A549 (cell line): Measurements from ENCODE around the gene STIM2. TPM values are rescaled to one million over a fixed set of nuclear protein-coding genes. Genes with fewer than 3 reads are reported as not detected.

Experiments
- ATAC-seq, 2 experiments: fragments of 200-7000 bp in 1 of 2; fragments of >200 bp in 1 of 2; cut with Nextera tagmentation in 1 of 2; cut with Tn5 transposase in 1 of 2; 3 replicates each; pipeline versions ENCODE4 v1.8.0 to v1.9.1; 2018 to 2020; ENCODE audit warnings: mild to moderate bottlenecking in 1 of 2, moderate library complexity in 1 of 2
- CTCF ChIA-PET: fragments of 300-600 bp; sonication (Branson Sonifier 250); formaldehyde crosslinking; extraction: SDS; loops from one replicate; lab custom pipeline; 2021; ENCODE audit warnings: antibody characterized with exemption, inconsistent platforms; lab: Yijun Ruan, JAX
- POLR2A ChIA-PET: fragments of 350-600 bp; formaldehyde crosslinking; extraction: SDS; loops from one replicate; lab custom pipeline; 2021; ENCODE audit warnings: antibody characterized with exemption, inconsistent platforms; lab: Yijun Ruan, JAX
- DNase-seq, 2 experiments: peaks; one replicate each; pipeline versions ENCODE4 v3.0.0 to v3.0.0-alpha.2; 2011 to 2016; ENCODE audit warnings: low read depth in 1 of 2, low spot score in 1 of 2
- FAIRE-seq: peaks from 2 replicates; lab custom pipeline; 2011; peaks lifted over from hg19 to GRCh38; lab: Jason Lieb, UNC
- H3K27ac ChIP-seq, 2 experiments: fragments of >200 bp; sonication (Bioruptor Twin); formaldehyde crosslinking; 3 replicates each; pipeline ENCODE4 v1.5.1; 2016 to 2017
- H3K4me1 ChIP-seq: fragments of >200 bp; sonication (Bioruptor Twin); formaldehyde crosslinking; 3 replicates; pipeline ENCODE4 v1.6.1; 2016
- H3K4me2 ChIP-seq: fragments of >200 bp; sonication (Bioruptor Twin); formaldehyde crosslinking; 3 replicates; pipeline ENCODE4 v1.6.1; 2016
- H3K4me3 ChIP-seq: fragments of >200 bp; sonication (Bioruptor Twin); formaldehyde crosslinking; 3 replicates; pipeline ENCODE4 v1.5.1; 2016
- H3K9me3 ChIP-seq: fragments of >200 bp; sonication (Bioruptor Twin); formaldehyde crosslinking; 3 replicates; pipeline ENCODE4 v1.6.1; 2016
- ATOH8 ChIP-seq: fragments of 250-450 bp; sonication (Bioruptor Pico); IDR thresholded peaks from 2 replicates; pipeline ENCODE4 v1.5.0; 2020; ENCODE audit warnings: low read depth, mild to moderate bottlenecking, moderate library complexity
- BHLHE40 ChIP-seq: IDR thresholded peaks from 2 replicates; pipeline ENCODE4 v1.6.1; 2012; ENCODE audit warnings: low read depth, low read length, inconsistent platforms
- CBX2 ChIP-seq: fragments of 200-600 bp; sonication (generic); IDR thresholded peaks from 2 replicates; pipeline ENCODE4 v1.6.1; 2016; ENCODE audit warnings: low read depth, mild to moderate bottlenecking, borderline replicate concordance
- ELK1 ChIP-seq: fragments of 150-350 bp; IDR thresholded peaks from 2 replicates; pipeline ENCODE4 v1.6.1; 2014; ENCODE audit warnings: low read depth, mild to moderate bottlenecking, low read length
- FOSL2 ChIP-seq, 2 experiments: fragments of 450-650 bp in 1 of 2; fragments of >200 bp in 1 of 2; sonication (Bioruptor Twin) in 1 of 2; formaldehyde crosslinking; IDR thresholded peaks; 2 replicates each; pipeline versions ENCODE4 v1.5.0 to v1.6.1; 2016 to 2020; ENCODE audit warnings: mild to moderate bottlenecking in 1 of 2, moderate library complexity in 1 of 2
- HDAC2 ChIP-seq: fragments of 200-600 bp; sonication (generic); IDR thresholded peaks from 2 replicates; pipeline ENCODE4 v1.6.1; 2016
- HES2 ChIP-seq: fragments of >200 bp; sonication (Bioruptor Twin); formaldehyde crosslinking; IDR thresholded peaks from 2 replicates; pipeline ENCODE4 v1.6.1; 2016
- HEYL ChIP-seq: fragments of 250-450 bp; sonication (Bioruptor Pico); IDR thresholded peaks from 2 replicates; pipeline ENCODE4 v1.8.0; 2021; ENCODE audit warnings: mild to moderate bottlenecking, moderate library complexity
- HOXB13 ChIP-seq: fragments of 250-450 bp; sonication (Bioruptor Pico); IDR thresholded peaks from 2 replicates; pipeline ENCODE4 v1.5.0; 2020; ENCODE audit warnings: low read depth, mild to moderate bottlenecking, moderate library complexity
- HOXB5 ChIP-seq: fragments of 250-450 bp; sonication (Bioruptor Pico); IDR thresholded peaks from 2 replicates; pipeline ENCODE4 v1.5.0; 2020; ENCODE audit warnings: mild to moderate bottlenecking, moderate library complexity
- JUN ChIP-seq, 2 experiments: fragments of >200 bp; sonication (Bioruptor Twin); formaldehyde crosslinking; IDR thresholded peaks; 2 replicates in 1 of 2; 3 replicates in 1 of 2; pipeline ENCODE4 v1.6.1; 2016 to 2017
- JUNB ChIP-seq: fragments of >200 bp; sonication (Bioruptor Twin); formaldehyde crosslinking; IDR thresholded peaks from 2 replicates; pipeline ENCODE4 v1.6.1; 2016
- KDM1A ChIP-seq: fragments of 200-600 bp; sonication (generic); IDR thresholded peaks from 2 replicates; pipeline ENCODE4 v1.6.1; 2016; ENCODE audit warnings: low read depth, mild to moderate bottlenecking
- MAFK ChIP-seq: fragments of 450-650 bp; IDR thresholded peaks from 2 replicates; pipeline ENCODE4 v1.6.1; 2014; ENCODE audit not compliant: partially characterized antibody
- MYC ChIP-seq: IDR thresholded peaks from 2 replicates; pipeline ENCODE4 v1.6.1; 2012; ENCODE audit warnings: mild to moderate bottlenecking, inconsistent platforms, low read length, improper control_type of control experiment, borderline replicate concordance
- NPAS2 ChIP-seq: fragments of 250-450 bp; sonication (Bioruptor Pico); IDR thresholded peaks from 2 replicates; pipeline ENCODE4 v1.8.0; 2022; ENCODE audit warnings: mild to moderate bottlenecking, moderate library complexity, borderline replicate concordance
- PBX3 ChIP-seq: IDR thresholded peaks from 2 replicates; pipeline ENCODE4 v1.6.1; 2012
- POLR2A ChIP-seq: IDR thresholded peaks from 2 replicates; pipeline ENCODE4 v1.6.1; 2012; ENCODE audit warnings: mild to moderate bottlenecking, low read length
- POLR2AphosphoS2 ChIP-seq: conservative IDR thresholded peaks from 2 replicates; pipeline ENCODE4 v1.6.1; 2012; ENCODE audit warnings: low read length, improper control_type of control experiment, inconsistent platforms
- RFX5 ChIP-seq: fragments of 450-650 bp; IDR thresholded peaks from 2 replicates; pipeline ENCODE4 v1.7.1; 2014; ENCODE audit warnings: antibody characterized with exemption, mild to moderate bottlenecking, moderate library complexity
- SMC3 ChIP-seq: fragments of >200 bp; sonication (Bioruptor Twin); formaldehyde crosslinking; IDR thresholded peaks from 3 replicates; pipeline ENCODE4 v1.6.1; 2018; ENCODE audit warnings: inconsistent platforms
- ZSCAN20 ChIP-seq: fragments of 250-450 bp; sonication (Bioruptor Pico); IDR thresholded peaks from 2 replicates; pipeline ENCODE4 v1.8.0; 2022; ENCODE audit warnings: mild to moderate bottlenecking, moderate library complexity
- WGBS: methylation state at CpG from one replicate; pipeline ENCODE4 v1.1.6; 2017; ENCODE audit errors: missing lambda C conversion rate; 5-methylcytosine and 5-hydroxymethylcytosine counted together
- polyA plus RNA-seq, 4 experiments: library from polyadenylated mRNA; depleted of rRNA in 3 of 4; stranded (reverse); fragments of >200 nt; fragmentation: RNase III in 1 of 4; extraction: RNeasy Plus Mini Kit Qiagen cat#74134 plus additional on column Dnase treatment in 1 of 4; gene quantifications; 2 replicates in 3 of 4; 3 replicates in 1 of 4; pipeline ENCODE4 v1.2.3, GENCODE V29; 2011 to 2017
- TF ChIP-seq, protein P1 (sequence below): fragments of 200-600 bp; sonication (generic); IDR thresholded peaks from 2 replicates; pipeline ENCODE4 v1.6.1; 2016; ENCODE audit warnings: antibody characterized with exemption, mild to moderate bottlenecking, moderate library complexity
- TF ChIP-seq, protein P2 (sequence below): fragments of >200 bp; sonication (Bioruptor Twin); formaldehyde crosslinking; IDR thresholded peaks from 3 replicates; pipeline ENCODE4 v1.5.1; 2016
- TF ChIP-seq, protein P3 (sequence below): IDR thresholded peaks from 2 replicates; pipeline ENCODE4 v1.6.1; 2012; ENCODE audit warnings: low read depth, borderline replicate concordance
- TF ChIP-seq, protein P4 (sequence below): fragments of 250-450 bp; sonication (Bioruptor Pico); IDR thresholded peaks from 2 replicates; pipeline ENCODE4 v1.5.0; 2021; ENCODE audit warnings: mild to moderate bottlenecking, moderate library complexity, borderline replicate concordance

Gene STIM2
- polyA plus RNA-seq, 2 of the 4 experiments (the other 2 are of a cell fraction) = 13.6 to 20.6 TPM

- DNase-seq (no peak), FAIRE-seq (no peak)
- WGBS = 78% methylated on average over 10 of the region's 10 CpGs
- H3K9me3 ChIP-seq = no peaks in the 10 kb centered on the region
- CTCF ChIA-PET = no interaction called here
- peaks cover 16% of the 10 kb centered on the region for H3K4me1 ChIP-seq
- no peak overlapping the region for H3K27ac ChIP-seq
- POLR2A ChIA-PET = no interaction called here
- H3K4me3 ChIP-seq = no peak overlapping the region
- H3K4me2 ChIP-seq = peak overlapping the region; percentile 21; the same call in 1 of the 3 replicates
- no peak for TF ChIP-seq NPAS2 (CRISPR knock-in tag)
- no peak for TF ChIP-seq SMC3
- TF ChIP-seq MYC = no peak
- no peak for TF ChIP-seq RFX5
- no peak for TF ChIP-seq ELK1
- TF ChIP-seq JUN (IDR thresholded peaks at IDR 0.05) = no peak
- no peak for TF ChIP-seq ZSCAN20 (CRISPR knock-in tag)
- TF ChIP-seq ATOH8 (CRISPR knock-in tag) = no peak
- TF ChIP-seq HOXB13 (CRISPR knock-in tag) = no peak
- TF ChIP-seq, protein P1, sequence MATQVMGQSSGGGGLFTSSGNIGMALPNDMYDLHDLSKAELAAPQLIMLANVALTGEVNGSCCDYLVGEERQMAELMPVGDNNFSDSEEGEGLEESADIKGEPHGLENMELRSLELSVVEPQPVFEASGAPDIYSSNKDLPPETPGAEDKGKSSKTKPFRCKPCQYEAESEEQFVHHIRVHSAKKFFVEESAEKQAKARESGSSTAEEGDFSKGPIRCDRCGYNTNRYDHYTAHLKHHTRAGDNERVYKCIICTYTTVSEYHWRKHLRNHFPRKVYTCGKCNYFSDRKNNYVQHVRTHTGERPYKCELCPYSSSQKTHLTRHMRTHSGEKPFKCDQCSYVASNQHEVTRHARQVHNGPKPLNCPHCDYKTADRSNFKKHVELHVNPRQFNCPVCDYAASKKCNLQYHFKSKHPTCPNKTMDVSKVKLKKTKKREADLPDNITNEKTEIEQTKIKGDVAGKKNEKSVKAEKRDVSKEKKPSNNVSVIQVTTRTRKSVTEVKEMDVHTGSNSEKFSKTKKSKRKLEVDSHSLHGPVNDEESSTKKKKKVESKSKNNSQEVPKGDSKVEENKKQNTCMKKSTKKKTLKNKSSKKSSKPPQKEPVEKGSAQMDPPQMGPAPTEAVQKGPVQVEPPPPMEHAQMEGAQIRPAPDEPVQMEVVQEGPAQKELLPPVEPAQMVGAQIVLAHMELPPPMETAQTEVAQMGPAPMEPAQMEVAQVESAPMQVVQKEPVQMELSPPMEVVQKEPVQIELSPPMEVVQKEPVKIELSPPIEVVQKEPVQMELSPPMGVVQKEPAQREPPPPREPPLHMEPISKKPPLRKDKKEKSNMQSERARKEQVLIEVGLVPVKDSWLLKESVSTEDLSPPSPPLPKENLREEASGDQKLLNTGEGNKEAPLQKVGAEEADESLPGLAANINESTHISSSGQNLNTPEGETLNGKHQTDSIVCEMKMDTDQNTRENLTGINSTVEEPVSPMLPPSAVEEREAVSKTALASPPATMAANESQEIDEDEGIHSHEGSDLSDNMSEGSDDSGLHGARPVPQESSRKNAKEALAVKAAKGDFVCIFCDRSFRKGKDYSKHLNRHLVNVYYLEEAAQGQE = no peak
- TF ChIP-seq HDAC2 = no peak
- no peak for TF ChIP-seq PBX3
- no peak for TF ChIP-seq HOXB5 (CRISPR knock-in tag)
- TF ChIP-seq POLR2AphosphoS2 = no peak
- TF ChIP-seq FOSL2 (IDR thresholded peaks at IDR 0.05) = no peak
- no peak for TF ChIP-seq FOSL2 (CRISPR knock-in tag; IDR thresholded peaks at IDR 0.05)
- no peak for TF ChIP-seq MAFK
- TF ChIP-seq BHLHE40 = no peak
- TF ChIP-seq KDM1A = no peak
- TF ChIP-seq POLR2A = no peak
- TF ChIP-seq, all 56 proteins: peak for 0
- no peak for ATAC-seq
Measured at GRCh38 chr4:27005905-27006590, 145.4 kb downstream of the STIM2 start.

GRCh38 chr4:27006646-27007045 lies 146.0 kb downstream of the STIM2 start:
- Histone ChIP-seq H3K4me2 (no peak overlapping the region), H3K9me3 (no peaks in the 10 kb centered on the region), H3K27ac (no peak overlapping the region), H3K4me3 (no peak overlapping the region), H3K4me1 (peaks cover 16% of the 10 kb centered on the region)
- ChIA-PET POLR2A (no interaction called here), CTCF (no interaction called here)
- DNase-seq (no peak), ATAC-seq (no peak), FAIRE-seq (no peak)
- 34% methylated on average over 2 of the region's 2 CpGs for WGBS
- TF ChIP-seq, protein P2, sequence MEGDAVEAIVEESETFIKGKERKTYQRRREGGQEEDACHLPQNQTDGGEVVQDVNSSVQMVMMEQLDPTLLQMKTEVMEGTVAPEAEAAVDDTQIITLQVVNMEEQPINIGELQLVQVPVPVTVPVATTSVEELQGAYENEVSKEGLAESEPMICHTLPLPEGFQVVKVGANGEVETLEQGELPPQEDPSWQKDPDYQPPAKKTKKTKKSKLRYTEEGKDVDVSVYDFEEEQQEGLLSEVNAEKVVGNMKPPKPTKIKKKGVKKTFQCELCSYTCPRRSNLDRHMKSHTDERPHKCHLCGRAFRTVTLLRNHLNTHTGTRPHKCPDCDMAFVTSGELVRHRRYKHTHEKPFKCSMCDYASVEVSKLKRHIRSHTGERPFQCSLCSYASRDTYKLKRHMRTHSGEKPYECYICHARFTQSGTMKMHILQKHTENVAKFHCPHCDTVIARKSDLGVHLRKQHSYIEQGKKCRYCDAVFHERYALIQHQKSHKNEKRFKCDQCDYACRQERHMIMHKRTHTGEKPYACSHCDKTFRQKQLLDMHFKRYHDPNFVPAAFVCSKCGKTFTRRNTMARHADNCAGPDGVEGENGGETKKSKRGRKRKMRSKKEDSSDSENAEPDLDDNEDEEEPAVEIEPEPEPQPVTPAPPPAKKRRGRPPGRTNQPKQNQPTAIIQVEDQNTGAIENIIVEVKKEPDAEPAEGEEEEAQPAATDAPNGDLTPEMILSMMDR = no peak
- no peak for TF ChIP-seq HEYL (CRISPR knock-in tag)
- no peak for TF ChIP-seq HDAC2
- TF ChIP-seq HES2 = no peak
- TF ChIP-seq, protein P3, sequence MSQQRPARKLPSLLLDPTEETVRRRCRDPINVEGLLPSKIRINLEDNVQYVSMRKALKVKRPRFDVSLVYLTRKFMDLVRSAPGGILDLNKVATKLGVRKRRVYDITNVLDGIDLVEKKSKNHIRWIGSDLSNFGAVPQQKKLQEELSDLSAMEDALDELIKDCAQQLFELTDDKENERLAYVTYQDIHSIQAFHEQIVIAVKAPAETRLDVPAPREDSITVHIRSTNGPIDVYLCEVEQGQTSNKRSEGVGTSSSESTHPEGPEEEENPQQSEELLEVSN = no peak
- TF ChIP-seq, protein P4, sequence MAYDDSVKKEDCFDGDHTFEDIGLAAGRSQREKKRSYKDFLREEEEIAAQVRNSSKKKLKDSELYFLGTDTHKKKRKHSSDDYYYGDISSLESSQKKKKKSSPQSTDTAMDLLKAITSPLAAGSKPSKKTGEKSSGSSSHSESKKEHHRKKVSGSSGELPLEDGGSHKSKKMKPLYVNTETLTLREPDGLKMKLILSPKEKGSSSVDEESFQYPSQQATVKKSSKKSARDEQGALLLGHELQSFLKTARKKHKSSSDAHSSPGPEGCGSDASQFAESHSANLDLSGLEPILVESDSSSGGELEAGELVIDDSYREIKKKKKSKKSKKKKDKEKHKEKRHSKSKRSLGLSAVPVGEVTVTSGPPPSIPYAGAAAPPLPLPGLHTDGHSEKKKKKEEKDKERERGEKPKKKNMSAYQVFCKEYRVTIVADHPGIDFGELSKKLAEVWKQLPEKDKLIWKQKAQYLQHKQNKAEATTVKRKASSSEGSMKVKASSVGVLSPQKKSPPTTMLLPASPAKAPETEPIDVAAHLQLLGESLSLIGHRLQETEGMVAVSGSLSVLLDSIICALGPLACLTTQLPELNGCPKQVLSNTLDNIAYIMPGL (CRISPR knock-in tag) = no peak
- TF ChIP-seq BHLHE40 = no peak
- TF ChIP-seq CBX2 = no peak
- TF ChIP-seq JUNB = no peak
